ENCODE results near the gene LAMC2. TPM values are rescaled to one million over a fixed set of nuclear protein-coding genes. Genes with fewer than 3 reads are reported as not detected.

LAMC2 gene
- total RNA-seq, 1 donor = 27.6 TPM

GRCh38 chr1:183223467-183223866, 37.4 kb downstream of the LAMC2 start:
- H3K4me3 ChIP-seq (ENCODE audit: low read depth, low read length) = no peak overlapping the region
- DNase-seq (ENCODE audit: low read depth) = peak; percentile 23
- TF ChIP-seq CTCF (IDR thresholded peaks at IDR 0.05; ENCODE audit: insufficient read depth, low read depth, low read length) = no peak

GRCh38 chr1:183226361-183226760, 40.3 kb downstream of the LAMC2 start:
- no peak for DNase-seq (ENCODE audit: low read depth)
- no peak for TF ChIP-seq CTCF (IDR thresholded peaks at IDR 0.05; ENCODE audit: insufficient read depth, low read depth, low read length)

GRCh38 chr1:183226963-183227362, 40.9 kb downstream of the LAMC2 start:
- TF ChIP-seq CTCF (IDR thresholded peaks at IDR 0.05; ENCODE audit: insufficient read depth, low read depth, low read length) = no peak
- H3K4me3 ChIP-seq (ENCODE audit: low read depth, low read length) = no peak overlapping the region
- DNase-seq (ENCODE audit: low read depth) = no peak

More at GRCh38 chr1:183226361-183226760, 40.3 kb downstream of the LAMC2 start:
- H3K4me3 ChIP-seq (ENCODE audit: low read depth, low read length) = no peak overlapping the region

GRCh38 chr1:183227422-183228346, 41.6 kb downstream of the LAMC2 start:
- H3K4me3 ChIP-seq (ENCODE audit: low read depth, low read length) = no peak overlapping the region
- peak; percentile 54 for DNase-seq (ENCODE audit: low read depth)
- TF ChIP-seq CTCF (IDR thresholded peaks at IDR 0.05; ENCODE audit: insufficient read depth, low read depth, low read length) = peak; percentile 86

GRCh38 chr1:183228347-183229220, 42.5 kb downstream of the LAMC2 start:
- TF ChIP-seq CTCF (IDR thresholded peaks at IDR 0.05; ENCODE audit: insufficient read depth, low read depth, low read length) = no peak
- H3K4me3 ChIP-seq (ENCODE audit: low read depth, low read length) = no peak overlapping the region
- no peak for DNase-seq (ENCODE audit: low read depth)

GRCh38 chr1:183230413-183230812, 44.3 kb downstream of the LAMC2 start:
- H3K4me3 ChIP-seq (ENCODE audit: low read depth, low read length) = no peak overlapping the region
- peak; percentile 40 for DNase-seq (ENCODE audit: low read depth)
- TF ChIP-seq CTCF (IDR thresholded peaks at IDR 0.05; ENCODE audit: insufficient read depth, low read depth, low read length) = no peak

Data from fibroblast of villous mesenchyme (primary cell).